Left ventricle myocardium inferior (tissue), 1 donor: Measurements from ENCODE around the gene TMCC1. TPM values are rescaled to one million over a fixed set of nuclear protein-coding genes. Genes with fewer than 3 reads are reported as not detected.

Experiments
- DNase-seq: peaks from one replicate; pipeline ENCODE4 v3.0.0-alpha.2; 2020
- H3K27ac ChIP-seq: fragments of 200-600 bp; replicated peaks from 2 replicates; pipeline ENCODE4 v1.8.0; 2021
- H3K27me3 ChIP-seq: fragments of 200-600 bp; 2 replicates; pipeline ENCODE4 v1.8.0; 2021; ENCODE audit warnings: low read depth
- H3K36me3 ChIP-seq: fragments of 200-600 bp; 2 replicates; pipeline ENCODE4 v1.8.0; 2021
- H3K4me1 ChIP-seq: fragments of 200-600 bp; 2 replicates; pipeline ENCODE4 v1.8.0; 2021
- H3K4me3 ChIP-seq: fragments of 200-600 bp; 2 replicates; pipeline ENCODE4 v1.8.0; 2021; ENCODE audit warnings: mild to moderate bottlenecking, moderate library complexity
- H3K9me3 ChIP-seq: fragments of 200-600 bp; replicated peaks from 2 replicates; pipeline ENCODE4 v1.8.0; 2021
- intact Hi-C: fragments of 100-400 bp; cut with micrococcal nuclease; formaldehyde crosslinking; loops from one replicate; pipeline ENCODE4 v1.11.0; 2022
- total RNA-seq: library from RNA; stranded (reverse); fragmentation: NEBNext Ultra II Directional; extraction: Animal tissue kit (Norgen Biotek cat#: 25700); gene quantifications from one replicate; pipeline ENCODE4 v1.2.1, GENCODE V29; 2021
- TF ChIP-seq, protein P1 (sequence below): fragments of 200-600 bp; IDR thresholded peaks from 2 replicates; pipeline ENCODE4 v1.8.0; 2021; ENCODE audit warnings: antibody characterized with exemption, mild to moderate bottlenecking, borderline replicate concordance
- donor health status: DM: no; HTN: yes; CAD: no; lungs with severe emphysema.

Gene TMCC1
- total RNA-seq, 1 donor from 2014 or later = 28.3 TPM

DNA sequence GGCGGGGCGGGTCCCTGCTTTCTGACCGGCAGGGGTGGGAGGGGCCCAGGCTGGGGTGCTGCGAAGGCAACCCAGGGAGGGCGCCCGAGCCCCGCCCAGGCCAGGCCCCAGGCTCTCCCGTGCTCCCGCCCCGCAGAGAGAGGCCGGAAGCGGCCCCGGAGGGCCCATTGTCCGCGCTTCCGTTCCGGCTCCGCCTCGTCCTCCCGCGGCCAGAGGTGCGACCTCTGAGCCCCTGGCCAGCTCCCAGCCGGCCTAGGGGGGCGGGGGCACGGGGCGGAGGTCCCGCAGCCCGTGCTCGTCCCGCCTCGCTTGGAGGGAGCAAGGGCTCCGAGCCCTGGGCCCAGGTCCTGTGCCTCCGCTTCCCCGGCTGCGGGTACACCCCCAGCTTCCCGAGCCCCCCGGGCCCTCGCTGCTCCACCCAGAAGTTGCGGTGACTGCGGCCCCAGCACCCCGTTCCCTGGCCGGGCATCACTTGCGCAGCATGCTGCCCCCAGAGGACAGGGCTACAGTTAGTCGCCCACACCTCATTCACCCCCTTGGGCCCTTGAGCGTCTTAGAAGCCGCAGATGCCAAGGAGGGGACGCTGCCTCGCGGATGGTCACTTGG, 266.7 kb downstream of the TMCC1 start:
- Histone ChIP-seq H3K27me3 (no peaks in the 10 kb centered on the region), H3K27ac (peak overlapping the region; percentile 99), H3K9me3 (no peaks in the 10 kb centered on the region), H3K36me3 (no peaks in the 10 kb centered on the region), H3K4me1 (peaks cover 68% of the 10 kb centered on the region), H3K4me3 (peak overlapping the region; percentile 73)
- peak; percentile 97 for DNase-seq
- intact Hi-C loops = no loop called here
- TF ChIP-seq, protein P1, sequence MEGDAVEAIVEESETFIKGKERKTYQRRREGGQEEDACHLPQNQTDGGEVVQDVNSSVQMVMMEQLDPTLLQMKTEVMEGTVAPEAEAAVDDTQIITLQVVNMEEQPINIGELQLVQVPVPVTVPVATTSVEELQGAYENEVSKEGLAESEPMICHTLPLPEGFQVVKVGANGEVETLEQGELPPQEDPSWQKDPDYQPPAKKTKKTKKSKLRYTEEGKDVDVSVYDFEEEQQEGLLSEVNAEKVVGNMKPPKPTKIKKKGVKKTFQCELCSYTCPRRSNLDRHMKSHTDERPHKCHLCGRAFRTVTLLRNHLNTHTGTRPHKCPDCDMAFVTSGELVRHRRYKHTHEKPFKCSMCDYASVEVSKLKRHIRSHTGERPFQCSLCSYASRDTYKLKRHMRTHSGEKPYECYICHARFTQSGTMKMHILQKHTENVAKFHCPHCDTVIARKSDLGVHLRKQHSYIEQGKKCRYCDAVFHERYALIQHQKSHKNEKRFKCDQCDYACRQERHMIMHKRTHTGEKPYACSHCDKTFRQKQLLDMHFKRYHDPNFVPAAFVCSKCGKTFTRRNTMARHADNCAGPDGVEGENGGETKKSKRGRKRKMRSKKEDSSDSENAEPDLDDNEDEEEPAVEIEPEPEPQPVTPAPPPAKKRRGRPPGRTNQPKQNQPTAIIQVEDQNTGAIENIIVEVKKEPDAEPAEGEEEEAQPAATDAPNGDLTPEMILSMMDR = peak; percentile 27

- peak; percentile 23 for DNase-seq
- H3K4me3 ChIP-seq = peak overlapping the region; percentile 73
- no peaks in the 10 kb centered on the region for H3K27me3 ChIP-seq
- no peaks in the 10 kb centered on the region for H3K9me3 ChIP-seq
- H3K27ac ChIP-seq = peak overlapping the region; percentile 99
- peaks cover 84% of the 10 kb centered on the region for H3K4me1 ChIP-seq
- intact Hi-C loops = no loop called here
- no peaks in the 10 kb centered on the region for H3K36me3 ChIP-seq
- TF ChIP-seq, protein P1 = no peak
Observed at GRCh38 chr3:129625072-129625874, 268.2 kb downstream of the TMCC1 start.

DNA sequence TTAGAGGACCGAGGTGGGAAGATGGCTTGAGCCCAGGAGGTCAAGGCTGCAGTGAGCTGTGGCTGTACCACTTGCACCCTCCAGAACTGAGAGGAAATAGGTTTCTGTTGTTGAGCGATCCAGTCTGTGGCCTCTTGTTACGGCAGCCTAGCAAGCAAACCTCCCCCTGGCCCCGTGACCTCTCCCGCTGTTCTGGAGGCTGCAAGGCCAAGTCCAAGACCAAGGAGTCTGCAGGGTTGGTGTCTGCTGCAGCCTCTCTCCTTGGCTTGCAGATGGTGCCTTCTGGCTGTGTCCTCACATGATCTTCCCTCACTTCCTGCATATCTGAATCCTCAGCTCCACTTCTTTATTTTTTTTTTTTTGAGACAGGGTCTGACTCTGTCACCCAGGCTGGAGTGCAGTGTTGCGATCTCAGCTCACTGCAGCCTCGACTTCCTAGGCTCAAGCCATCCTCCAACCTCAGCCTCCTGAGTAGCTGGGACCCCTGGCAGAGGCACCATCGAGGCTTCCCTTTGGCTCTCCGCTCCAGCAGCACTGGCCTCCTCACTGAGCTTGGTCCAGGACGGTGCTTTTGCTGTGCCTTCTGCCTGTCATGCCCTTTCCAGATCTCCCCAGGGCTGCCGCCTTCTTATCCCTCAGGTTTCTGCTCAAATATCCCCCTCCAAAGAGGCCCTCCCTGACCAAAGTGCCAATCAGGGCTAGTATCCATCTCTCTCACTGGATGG, 269.0 kb downstream of the TMCC1 start:
- no peak overlapping the region for H3K4me3 ChIP-seq
- intact Hi-C loops = no loop called here
- no peaks in the 10 kb centered on the region for H3K9me3 ChIP-seq
- H3K27me3 ChIP-seq = no peaks in the 10 kb centered on the region
- H3K27ac ChIP-seq = peak overlapping the region; percentile 99
- peak; percentile 48 for DNase-seq
- peaks cover 91% of the 10 kb centered on the region for H3K4me1 ChIP-seq
- H3K36me3 ChIP-seq = no peaks in the 10 kb centered on the region
- TF ChIP-seq, protein P1 = no peak

DNA sequence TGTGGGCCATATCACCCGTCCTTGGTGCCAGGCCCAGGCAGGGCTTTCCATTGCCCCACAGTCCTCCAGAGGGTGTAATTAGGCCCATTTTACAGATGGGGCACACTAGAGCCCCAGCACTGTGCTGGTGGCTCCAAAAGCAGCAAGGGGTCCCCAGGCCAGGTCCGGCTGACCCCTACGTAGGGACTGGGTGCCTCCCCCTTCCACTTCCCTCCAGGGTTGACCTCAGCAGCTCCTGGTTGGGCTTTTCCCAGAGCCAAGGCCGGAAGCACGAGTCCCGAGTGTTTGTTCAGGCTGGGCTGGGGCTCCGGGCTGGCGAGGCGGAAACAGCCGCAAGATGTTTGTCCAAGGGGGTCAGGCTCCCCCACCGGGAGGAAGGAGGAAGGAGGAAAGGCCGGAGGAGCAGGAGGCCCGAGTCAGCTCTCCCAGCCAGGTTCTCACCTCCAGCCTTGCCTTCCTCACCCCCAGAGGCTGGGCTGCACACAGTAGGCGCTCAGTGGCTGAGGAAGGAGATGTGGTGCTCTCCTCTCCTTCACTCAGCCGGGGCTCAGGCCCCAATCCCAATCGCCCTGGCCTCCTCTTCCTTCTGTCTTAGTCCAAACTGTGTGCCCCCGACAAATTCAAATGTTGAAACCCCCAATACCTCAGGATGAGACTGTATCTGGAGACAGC, 269.9 kb downstream of the TMCC1 start:
- Histone ChIP-seq H3K27me3 (no peaks in the 10 kb centered on the region), H3K36me3 (no peaks in the 10 kb centered on the region), H3K9me3 (no peaks in the 10 kb centered on the region), H3K4me1 (peaks cover 100% of the 10 kb centered on the region), H3K4me3 (no peak overlapping the region), H3K27ac (peak overlapping the region; percentile 99)
- peak; percentile 79 for DNase-seq
- intact Hi-C loops = no loop called here
- TF ChIP-seq, protein P1 = no peak

- Histone ChIP-seq H3K4me3 (no peak overlapping the region), H3K36me3 (no peaks in the 10 kb centered on the region), H3K9me3 (no peaks in the 10 kb centered on the region), H3K27ac (peak overlapping the region; percentile 99), H3K27me3 (no peaks in the 10 kb centered on the region), H3K4me1 (peaks cover 100% of the 10 kb centered on the region)
- DNase-seq = peak; percentile 20
- TF ChIP-seq, protein P1 = no peak
- intact Hi-C loops = no loop called here
Observed at GRCh38 chr3:129622933-129623332, 270.6 kb downstream of the TMCC1 start.
